ENCODE data around the gene USP10.

Gene USP10

GRCh38 chr16:84748247-84748646, 48.4 kb downstream of the USP10 start:
- in situ Hi-C loops (cut with HindIII; ENCODE audit: low sequenced_read_pairs), result loop anchor here (5.0 to 25.0 kb wide), 2 partner anchors 129 to 236 kb away; partner anchors contain the start of gene MEAK7

- in situ Hi-C loops (cut with HindIII; ENCODE audit: low sequenced_read_pairs), result loop anchor here (5.0 to 25.0 kb wide), 2 partner anchors 128 to 237 kb away; partner anchors contain the start of gene MEAK7
These were observed 49.3 kb downstream of the USP10 start for GRCh38 chr16:84749072-84749471.

- in situ Hi-C loops (cut with HindIII; ENCODE audit: low sequenced_read_pairs), result loop anchor here (5.0 to 25.0 kb wide), 3 partner anchors 127 to 238 kb away; partner anchors contain the start of gene MEAK7
These were observed 50.0 kb downstream of the USP10 start for GRCh38 chr16:84749815-84750214.

GRCh38 chr16:84750575-84750974, 50.8 kb downstream of the USP10 start:
- in situ Hi-C loops (cut with HindIII; ENCODE audit: low sequenced_read_pairs), result loop anchor here (25.0 kb wide), 1 partner anchor 187 kb away; no protein-coding TSS in a partner anchor

GRCh38 chr16:84751241-84751640, 51.4 kb downstream of the USP10 start:
- in situ Hi-C loops (cut with HindIII; ENCODE audit: low sequenced_read_pairs), result loop anchor here (25.0 kb wide), 1 partner anchor 186 kb away; no protein-coding TSS in a partner anchor

GRCh38 chr16:84751947-84752346, 52.1 kb downstream of the USP10 start:
- in situ Hi-C loops (cut with HindIII; ENCODE audit: low sequenced_read_pairs), result loop anchor here (25.0 kb wide), 1 partner anchor 185 kb away; no protein-coding TSS in a partner anchor

GRCh38 chr16:84752600-84752999, 52.8 kb downstream of the USP10 start:
- in situ Hi-C loops (cut with HindIII; ENCODE audit: low sequenced_read_pairs), result loop anchor here (25.0 kb wide), 1 partner anchor 185 kb away; no protein-coding TSS in a partner anchor

- in situ Hi-C loops (cut with HindIII; ENCODE audit: low sequenced_read_pairs), result loop anchor here (25.0 kb wide), 1 partner anchor 184 kb away; no protein-coding TSS in a partner anchor
These were observed 53.9 kb downstream of the USP10 start for GRCh38 chr16:84753412-84754326.

GRCh38 chr16:84754353-84754856, 54.6 kb downstream of the USP10 start:
- in situ Hi-C loops (cut with HindIII; ENCODE audit: low sequenced_read_pairs), result loop anchor here (25.0 kb wide), 1 partner anchor 183 kb away; no protein-coding TSS in a partner anchor

GRCh38 chr16:84754956-84755672, 55.3 kb downstream of the USP10 start:
- in situ Hi-C loops (cut with HindIII; ENCODE audit: low sequenced_read_pairs), result loop anchor here (5.0 to 25.0 kb wide), 2 partner anchors 182 to 222 kb away; no protein-coding TSS in a partner anchor

- in situ Hi-C loops (cut with HindIII; ENCODE audit: low sequenced_read_pairs), result loop anchor here (5.0 to 25.0 kb wide), 2 partner anchors 180 to 220 kb away; no protein-coding TSS in a partner anchor
These were observed 57.0 kb downstream of the USP10 start for GRCh38 chr16:84756830-84757229.

GRCh38 chr16:84758627-84759026, 58.8 kb downstream of the USP10 start:
- in situ Hi-C loops (cut with HindIII; ENCODE audit: low sequenced_read_pairs), result loop anchor here (5.0 to 25.0 kb wide), 2 partner anchors 179 to 219 kb away; no protein-coding TSS in a partner anchor

- in situ Hi-C loops (cut with HindIII; ENCODE audit: low sequenced_read_pairs), result loop anchor here (5.0 to 25.0 kb wide), 2 partner anchors 178 to 218 kb away; no protein-coding TSS in a partner anchor
These were observed 59.3 kb downstream of the USP10 start for GRCh38 chr16:84759061-84759460.

- in situ Hi-C loops (cut with HindIII; ENCODE audit: low sequenced_read_pairs), result loop anchor here (5.0 to 25.0 kb wide), 2 partner anchors 177 to 217 kb away; no protein-coding TSS in a partner anchor
These were observed 60.1 kb downstream of the USP10 start for GRCh38 chr16:84759906-84760305.

GRCh38 chr16:84761448-84762368, 61.9 kb downstream of the USP10 start:
- in situ Hi-C loops (cut with HindIII; ENCODE audit: low sequenced_read_pairs), result loop anchor here (25.0 kb wide), 1 partner anchor 176 kb away; no protein-coding TSS in a partner anchor

- in situ Hi-C loops (cut with HindIII; ENCODE audit: low sequenced_read_pairs), result loop anchor here (25.0 kb wide), 1 partner anchor 174 kb away; no protein-coding TSS in a partner anchor
These were observed 63.4 kb downstream of the USP10 start for GRCh38 chr16:84763164-84763563.

GRCh38 chr16:84763629-84764028, 63.8 kb downstream of the USP10 start:
- in situ Hi-C loops (cut with HindIII; ENCODE audit: low sequenced_read_pairs), result loop anchor here (25.0 kb wide), 1 partner anchor 174 kb away; no protein-coding TSS in a partner anchor

- in situ Hi-C loops (cut with HindIII; ENCODE audit: low sequenced_read_pairs), result loop anchor here (25.0 kb wide), 1 partner anchor 172 kb away; no protein-coding TSS in a partner anchor
These were observed 65.2 kb downstream of the USP10 start for GRCh38 chr16:84764970-84765369.
